ENCODE measurements around the gene SRSF12.

GRCh38 chr6:89067796-89068195 is 50.1 kb downstream of the SRSF12 start:
- TF ChIP-seq CTCF (IDR thresholded peaks at IDR 0.05) (no peak), POLR2A (IDR thresholded peaks at IDR 0.05) (no peak), POLR2AphosphoS5 (IDR thresholded peaks at IDR 0.05) (no peak)

Data from prostate gland (tissue), 2 donors.